HEK293T (cell line): ENCODE measurements around the gene SDC4.
A peak's percentile ranks its signal among the peaks of the same experiment; 100 is the strongest.

Experiments
- ARNT ChIP-seq: fragments of 450-650 bp; IDR thresholded peaks from 2 replicates; pipeline ENCODE4 v1.6.1; 2017; ENCODE audit warnings: mild to moderate bottlenecking
- BHLHE40 ChIP-seq: fragments of 450-650 bp; IDR thresholded peaks from 2 replicates; pipeline ENCODE4 v1.6.1; 2016; ENCODE audit warnings: mild to moderate bottlenecking, moderate library complexity, borderline replicate concordance
- CTBP1 ChIP-seq: fragments of 450-650 bp; IDR thresholded peaks from 2 replicates; pipeline ENCODE4 v1.6.1; 2016; ENCODE audit warnings: borderline replicate concordance
- FOXM1 ChIP-seq: fragments of 450-650 bp; IDR thresholded peaks from 2 replicates; pipeline ENCODE4 v1.6.1; 2017; ENCODE audit warnings: mild to moderate bottlenecking, borderline replicate concordance
- SUZ12 ChIP-seq: fragments of 450-650 bp; IDR thresholded peaks from 2 replicates; pipeline ENCODE4 v1.6.1; 2016; ENCODE audit warnings: mild to moderate bottlenecking
- TARDBP ChIP-seq: fragments of 450-650 bp; IDR thresholded peaks from 2 replicates; pipeline ENCODE4 v1.6.1; 2016
- TF ChIP-seq, protein P1 (sequence below): fragments of 450-650 bp; IDR thresholded peaks from 2 replicates; pipeline ENCODE4 v1.6.1; 2016

DNA sequence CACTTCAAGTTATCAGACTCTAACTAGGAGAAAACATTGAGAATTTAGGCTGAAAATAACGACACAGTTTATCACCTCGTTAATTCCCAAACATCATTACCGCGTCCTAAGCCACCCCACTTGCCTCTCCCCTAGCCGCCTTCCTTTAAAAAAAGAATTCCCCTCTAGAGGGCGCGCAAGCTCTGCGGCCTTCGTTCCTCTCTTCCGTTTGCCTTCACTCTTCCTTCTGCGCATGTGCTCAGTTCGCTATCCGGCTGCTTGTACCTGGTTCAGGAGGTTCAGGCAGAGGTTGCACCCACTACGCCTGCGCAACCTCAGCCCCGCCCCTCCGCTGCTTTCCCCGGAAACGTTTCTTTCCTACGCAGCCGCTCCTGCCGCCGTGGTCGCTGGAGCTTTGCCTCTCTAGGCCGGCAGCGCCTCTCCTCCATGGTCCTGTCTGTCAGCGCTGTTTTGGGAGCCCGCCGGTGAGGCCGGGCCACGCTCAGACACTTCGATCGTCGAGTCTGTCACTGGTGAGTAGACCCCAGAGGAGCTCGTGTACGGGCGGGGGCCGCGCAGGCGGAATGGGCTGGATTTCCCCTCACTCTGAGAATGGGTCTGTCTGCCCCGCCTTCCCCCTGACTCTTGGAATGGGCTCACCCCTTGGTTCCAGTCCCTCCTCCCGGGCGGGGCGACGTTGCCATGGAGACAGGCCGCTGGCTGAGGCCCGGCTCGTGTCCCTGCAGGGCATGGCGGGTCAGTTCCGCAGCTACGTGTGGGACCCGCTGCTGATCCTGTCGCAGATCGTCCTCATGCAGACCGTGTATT lies 14.8 kb upstream of the SDC4 start, which contains the start of gene SYS1:
- TF ChIP-seq FOXM1 (no peak), BHLHE40 (no peak), SUZ12 (no peak), TARDBP (no peak), CTBP1 (no peak), ARNT (no peak)
- TF ChIP-seq, protein P1, sequence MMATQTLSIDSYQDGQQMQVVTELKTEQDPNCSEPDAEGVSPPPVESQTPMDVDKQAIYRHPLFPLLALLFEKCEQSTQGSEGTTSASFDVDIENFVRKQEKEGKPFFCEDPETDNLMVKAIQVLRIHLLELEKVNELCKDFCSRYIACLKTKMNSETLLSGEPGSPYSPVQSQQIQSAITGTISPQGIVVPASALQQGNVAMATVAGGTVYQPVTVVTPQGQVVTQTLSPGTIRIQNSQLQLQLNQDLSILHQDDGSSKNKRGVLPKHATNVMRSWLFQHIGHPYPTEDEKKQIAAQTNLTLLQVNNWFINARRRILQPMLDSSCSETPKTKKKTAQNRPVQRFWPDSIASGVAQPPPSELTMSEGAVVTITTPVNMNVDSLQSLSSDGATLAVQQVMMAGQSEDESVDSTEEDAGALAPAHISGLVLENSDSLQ = peak; percentile 86
